Prostate gland (tissue), 2 donors: Measurements from ENCODE around the gene CA5A.
"Not testable (repeated sequence)": the region's sequence is repeated elsewhere in the genome, so short reads cannot be mapped to it uniquely, and the experiment has no call there.

Experiments used
- CTCF ChIP-seq, 4 experiments: fragments of 200-600 bp in 2 of 4; fragments of 450-650 bp in 2 of 4; sonication (generic) in 2 of 4; IDR thresholded peaks; 1 replicate in 3 of 4; 2 replicates in 1 of 4; pipeline ENCODE4 v1.5.1; 2016 to 2019; ENCODE audit warnings: antibody characterized with exemption in 4 of 4, mild to moderate bottlenecking in 2 of 4, moderate library complexity in 2 of 4
- POLR2A ChIP-seq: fragments of 450-650 bp; IDR thresholded peaks from one replicate; pipeline ENCODE4 v1.6.1; 2016; ENCODE audit warnings: antibody characterized with exemption, mild to moderate bottlenecking

GRCh38 chr16:87861300-87862099, 74.8 kb downstream of the CA5A start:
- TF ChIP-seq CTCF (IDR thresholded peaks at IDR 0.05); POLR2A: not testable (repeated sequence)
